ENCODE data around the gene ZNF823.

The ZNF823 gene

DNA sequence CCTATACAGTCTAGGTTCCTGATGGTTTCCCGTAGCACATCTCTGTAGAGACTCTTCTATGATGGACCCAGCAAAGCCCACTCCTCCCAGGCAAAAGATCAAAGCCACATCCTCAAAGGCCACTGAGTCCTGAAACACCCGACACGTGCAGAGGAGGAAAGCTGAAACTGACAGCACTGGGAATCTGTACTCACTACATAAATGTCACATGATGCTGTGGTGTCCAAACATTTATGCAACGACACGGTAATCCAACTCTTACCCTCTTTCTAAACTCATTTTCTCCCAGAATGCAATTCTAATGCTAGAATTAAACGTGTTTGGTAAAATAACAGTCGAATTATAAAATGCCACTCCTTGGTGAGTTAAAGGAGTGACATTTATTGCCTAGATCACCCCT, 21.1 kb upstream of the ZNF823 start:
- ATAC-seq (ENCODE audit: low read depth), result no peak

DNA sequence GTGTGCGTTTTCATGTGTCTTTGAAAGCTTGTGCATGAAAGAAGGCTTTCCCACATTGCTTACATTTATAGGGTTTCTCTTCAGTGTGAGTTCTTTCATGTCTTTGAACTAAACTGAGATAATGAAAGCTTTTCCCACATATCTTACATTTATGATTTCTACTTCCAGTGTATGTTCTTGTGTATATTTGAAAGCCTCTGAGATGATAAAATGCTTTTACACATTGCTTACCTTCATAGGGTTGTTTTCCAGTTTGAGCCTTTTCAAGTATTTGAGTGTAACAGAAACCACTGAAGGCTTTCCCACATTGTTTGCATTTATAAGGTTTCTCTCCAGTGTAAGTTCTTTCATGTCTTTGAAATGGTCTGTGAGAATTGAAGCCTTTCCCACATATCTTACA, 18.2 kb upstream of the ZNF823 start:
- Mint-ChIP-seq H3K4me1 (no peaks in the 10 kb centered on the region), H3K36me3 (peaks cover 2% of the 10 kb centered on the region), H3K9me3 (peaks cover 23% of the 10 kb centered on the region), H3K27ac (no peak overlapping the region), H3K27me3 (peaks cover 9% of the 10 kb centered on the region), H3K4me3 (no peak overlapping the region)
- DNase-seq (ENCODE audit: low spot score in 2 of 2) (no peak), ATAC-seq (ENCODE audit: low read depth) (no peak)

More for the DNA sequence above, 21.1 kb upstream of the ZNF823 start:
- H3K4me1 Mint-ChIP-seq, result no peaks in the 10 kb centered on the region
- H3K36me3 Mint-ChIP-seq, result no peaks in the 10 kb centered on the region
- H3K27ac Mint-ChIP-seq, result no peak overlapping the region
- peaks cover 2% of the 10 kb centered on the region for H3K27me3 Mint-ChIP-seq
- peaks cover 16% of the 10 kb centered on the region for H3K9me3 Mint-ChIP-seq
- no peak for DNase-seq (ENCODE audit: low spot score in 2 of 2)
- H3K4me3 Mint-ChIP-seq, result no peak overlapping the region

DNA sequence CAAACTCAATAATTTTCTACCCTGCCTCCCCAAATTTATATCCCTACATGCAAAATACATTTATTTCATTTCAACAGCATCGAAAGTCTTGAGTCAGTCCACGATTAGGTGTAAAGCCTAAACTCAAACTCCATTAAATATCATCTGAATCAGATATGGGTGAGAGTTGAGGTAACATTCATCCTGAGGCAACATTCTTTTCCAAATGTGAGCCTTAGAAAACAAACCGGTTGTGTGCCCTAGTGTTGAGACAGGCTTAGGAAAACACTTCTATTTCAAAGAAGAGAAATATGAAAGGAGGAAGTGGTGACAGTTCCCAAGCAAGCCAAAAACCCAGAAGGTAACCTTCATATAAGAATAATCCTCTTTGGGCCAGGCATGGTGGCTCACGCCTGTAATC, 15.9 kb upstream of the ZNF823 start:
- Mint-ChIP-seq H3K9me3 (peaks cover 31% of the 10 kb centered on the region), H3K27ac (no peak overlapping the region), H3K4me1 (no peaks in the 10 kb centered on the region), H3K27me3 (peaks cover 9% of the 10 kb centered on the region), H3K36me3 (peaks cover 2% of the 10 kb centered on the region), H3K4me3 (no peak overlapping the region)
- ATAC-seq (ENCODE audit: low read depth) (no peak), DNase-seq (ENCODE audit: low spot score in 2 of 2) (no peak)

DNA sequence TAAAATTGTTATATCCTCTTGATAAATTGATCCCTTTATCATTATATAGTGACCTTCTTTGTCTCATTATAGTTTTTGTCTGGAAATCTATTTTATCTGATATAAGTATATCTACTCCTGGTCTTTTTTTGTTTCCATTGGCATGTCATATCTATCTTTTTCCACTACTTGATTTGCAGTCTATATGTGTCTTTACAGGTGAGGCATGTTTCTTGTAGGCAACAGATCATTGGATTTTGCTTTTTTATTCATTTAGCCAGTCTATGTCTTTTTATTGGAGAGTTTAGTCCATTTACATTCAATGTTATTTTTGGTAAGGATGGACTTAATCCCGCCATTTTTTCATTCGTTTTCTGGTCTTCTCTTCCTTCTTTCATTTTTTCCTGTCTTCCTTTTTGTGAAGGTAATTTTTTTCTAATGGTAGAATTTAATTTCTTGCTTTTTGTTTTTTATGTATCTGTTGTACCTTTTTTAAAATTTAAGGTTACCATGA, 13.5 kb upstream of the ZNF823 start:
- H3K27me3 Mint-ChIP-seq, result peaks cover 10% of the 10 kb centered on the region
- no peak for ATAC-seq (ENCODE audit: low read depth)
- H3K27ac Mint-ChIP-seq, result no peak overlapping the region

DNA sequence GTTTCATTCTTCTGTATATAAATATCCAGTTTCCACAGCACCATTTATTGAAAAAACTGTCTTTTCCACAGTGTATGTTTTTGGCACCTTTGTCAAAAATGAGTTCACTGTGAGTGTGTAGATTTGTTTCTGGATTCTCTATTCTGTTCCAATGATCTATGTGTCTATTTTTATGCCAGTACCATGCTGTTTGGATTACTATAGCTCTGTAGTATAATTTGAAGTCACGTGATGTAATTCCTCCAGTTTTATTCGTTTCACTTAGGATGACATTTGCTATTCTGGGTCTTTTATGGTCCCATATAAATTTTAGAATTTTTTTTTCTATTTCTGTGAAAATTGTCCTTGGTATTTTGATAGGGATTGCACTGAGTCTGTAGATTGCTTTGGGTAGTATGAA, 11.0 kb upstream of the ZNF823 start:
- ATAC-seq (ENCODE audit: low read depth), result no peak
- no peak overlapping the region for H3K4me3 Mint-ChIP-seq
- H3K27me3 Mint-ChIP-seq, result peaks cover 8% of the 10 kb centered on the region
- no peaks in the 10 kb centered on the region for H3K4me1 Mint-ChIP-seq
- no peak for DNase-seq (ENCODE audit: low spot score in 2 of 2)
- H3K9me3 Mint-ChIP-seq, result peaks cover 29% of the 10 kb centered on the region
- H3K36me3 Mint-ChIP-seq, result peaks cover 8% of the 10 kb centered on the region
- H3K27ac Mint-ChIP-seq, result no peak overlapping the region

More for the DNA sequence above, 13.5 kb upstream of the ZNF823 start:
- Mint-ChIP-seq H3K4me3 (no peak overlapping the region), H3K36me3 (peaks cover 7% of the 10 kb centered on the region), H3K9me3 (peaks cover 37% of the 10 kb centered on the region), H3K4me1 (no peaks in the 10 kb centered on the region)
- no peak for DNase-seq (ENCODE audit: low spot score in 2 of 2)

DNA sequence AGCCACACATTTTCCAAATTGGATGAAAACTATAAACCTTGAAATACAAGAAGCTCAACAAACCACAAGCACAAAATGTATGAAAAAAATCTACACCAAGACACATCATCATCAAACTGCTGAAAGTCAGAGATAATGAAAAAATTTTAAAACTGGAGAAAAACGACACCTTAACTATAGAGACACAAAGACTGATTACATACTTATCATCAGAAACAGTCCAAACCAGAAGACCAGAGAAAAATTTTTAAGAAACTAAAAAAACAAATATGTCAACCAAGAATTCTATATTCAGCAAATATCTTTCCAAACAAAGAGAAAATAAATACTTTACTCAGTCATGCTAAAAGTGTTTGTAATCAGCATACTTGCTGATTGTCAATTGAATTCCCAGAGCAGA, 8.5 kb upstream of the ZNF823 start:
- Mint-ChIP-seq H3K9me3 (peaks cover 23% of the 10 kb centered on the region), H3K4me1 (no peaks in the 10 kb centered on the region), H3K4me3 (no peak overlapping the region), H3K27ac (no peak overlapping the region), H3K27me3 (peaks cover 2% of the 10 kb centered on the region), H3K36me3 (peaks cover 6% of the 10 kb centered on the region)
- ATAC-seq (ENCODE audit: low read depth), result no peak
- no peak for DNase-seq (ENCODE audit: low spot score in 2 of 2)

DNA sequence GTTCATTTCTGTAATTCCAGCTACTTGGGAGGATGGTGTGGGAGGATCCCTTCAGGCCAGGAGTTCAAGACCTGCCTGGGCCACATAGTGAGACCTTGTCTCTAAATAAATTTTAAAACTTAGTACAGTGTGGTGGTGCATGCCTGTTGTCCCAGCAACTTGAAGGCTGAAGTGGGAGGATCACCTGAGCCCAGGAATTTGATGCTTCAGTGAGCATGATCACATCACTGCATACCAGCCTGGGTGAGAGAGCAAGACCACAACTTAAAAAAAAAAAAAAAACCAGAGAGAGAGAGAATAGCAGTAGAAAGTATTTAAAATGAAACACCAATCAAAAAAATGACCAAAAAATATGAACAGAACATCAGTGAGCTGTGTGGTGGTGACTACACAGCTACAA, 7.1 kb upstream of the ZNF823 start:
- H3K27me3 Mint-ChIP-seq, result peaks cover 2% of the 10 kb centered on the region
- peaks cover 17% of the 10 kb centered on the region for H3K9me3 Mint-ChIP-seq
- ATAC-seq (ENCODE audit: low read depth) (no peak), DNase-seq (ENCODE audit: low spot score in 2 of 2) (no peak)
- H3K27ac Mint-ChIP-seq, result no peak overlapping the region
- no peaks in the 10 kb centered on the region for H3K4me1 Mint-ChIP-seq
- peaks cover 6% of the 10 kb centered on the region for H3K36me3 Mint-ChIP-seq
- no peak overlapping the region for H3K4me3 Mint-ChIP-seq

DNA sequence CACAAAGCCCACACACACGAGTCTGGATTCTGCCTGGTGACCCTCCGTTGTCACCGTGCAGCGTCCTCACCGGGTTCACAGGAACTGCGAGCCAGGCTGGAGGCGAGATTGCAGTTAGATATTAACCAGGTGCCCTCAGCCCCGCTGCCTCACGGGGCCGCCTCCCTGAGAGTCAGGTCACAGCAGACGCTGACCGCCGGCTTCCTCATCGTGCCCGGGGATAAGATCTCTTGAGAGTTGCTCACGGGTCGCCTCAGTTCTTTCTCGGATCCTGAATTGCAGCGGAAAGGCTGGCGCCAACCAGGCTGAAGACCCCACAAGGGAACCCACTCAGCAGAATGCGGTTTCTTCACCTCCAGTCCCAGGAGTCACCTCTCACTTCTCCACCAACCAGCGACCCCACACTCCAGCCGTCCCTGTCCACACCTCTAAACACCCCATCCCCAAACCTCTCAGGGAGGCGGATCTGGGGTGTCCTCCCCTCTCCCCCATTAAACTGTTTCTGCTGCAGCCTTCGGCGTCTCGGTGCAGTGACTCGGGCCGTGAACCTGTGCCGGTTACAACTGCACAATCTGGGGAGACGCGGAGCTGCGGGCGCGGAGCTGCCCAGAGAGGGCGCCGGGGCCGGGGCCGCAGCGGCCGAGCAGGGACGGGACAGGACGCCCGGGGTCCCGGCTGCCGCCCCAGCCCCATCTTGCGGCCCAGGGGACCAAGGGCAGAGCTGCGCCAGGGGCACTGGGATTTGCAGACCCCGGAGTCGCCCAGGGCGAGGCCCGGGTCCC, 591 bp downstream of the ZNF823 start:
- Mint-ChIP-seq H3K4me3 (peak overlapping the region; percentile 95), H3K4me1 (peaks cover 11% of the 10 kb centered on the region), H3K27me3 (no peaks in the 10 kb centered on the region), H3K9me3 (no peaks in the 10 kb centered on the region), H3K36me3 (peaks cover 2% of the 10 kb centered on the region), H3K27ac (peak overlapping the region; percentile 18)
- ATAC-seq (ENCODE audit: low read depth) (peak; percentile 51), DNase-seq (ENCODE audit: low spot score in 2 of 2) (peak; percentile 28 to 48)

DNA sequence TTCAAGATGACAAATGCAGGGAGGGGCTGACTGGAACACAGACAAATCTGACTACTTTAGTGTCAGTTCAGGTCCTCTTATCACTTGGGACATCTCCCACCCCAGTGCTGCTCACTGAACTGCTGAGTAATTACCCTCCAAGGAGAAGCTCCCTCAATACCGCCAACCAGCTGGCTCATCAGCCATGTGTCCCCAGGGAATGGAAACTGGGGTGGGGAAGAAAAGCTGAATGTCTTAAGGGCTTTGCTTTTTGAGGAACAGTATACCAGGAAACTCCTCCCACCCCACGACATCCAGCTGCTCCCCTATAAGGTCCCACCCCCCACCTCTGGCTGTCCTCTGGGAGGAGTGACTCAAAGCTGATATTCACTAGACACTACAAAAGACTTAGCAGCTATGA, 2.0 kb downstream of the ZNF823 start:
- H3K36me3 Mint-ChIP-seq, result peaks cover 4% of the 10 kb centered on the region
- H3K27ac Mint-ChIP-seq, result no peak overlapping the region
- peaks cover 11% of the 10 kb centered on the region for H3K4me1 Mint-ChIP-seq
- ATAC-seq (ENCODE audit: low read depth), result no peak
- no peaks in the 10 kb centered on the region for H3K9me3 Mint-ChIP-seq
- peak overlapping the region; percentile 11 for H3K4me3 Mint-ChIP-seq
- no peaks in the 10 kb centered on the region for H3K27me3 Mint-ChIP-seq
- DNase-seq (ENCODE audit: low spot score in 2 of 2), result no peak

DNA sequence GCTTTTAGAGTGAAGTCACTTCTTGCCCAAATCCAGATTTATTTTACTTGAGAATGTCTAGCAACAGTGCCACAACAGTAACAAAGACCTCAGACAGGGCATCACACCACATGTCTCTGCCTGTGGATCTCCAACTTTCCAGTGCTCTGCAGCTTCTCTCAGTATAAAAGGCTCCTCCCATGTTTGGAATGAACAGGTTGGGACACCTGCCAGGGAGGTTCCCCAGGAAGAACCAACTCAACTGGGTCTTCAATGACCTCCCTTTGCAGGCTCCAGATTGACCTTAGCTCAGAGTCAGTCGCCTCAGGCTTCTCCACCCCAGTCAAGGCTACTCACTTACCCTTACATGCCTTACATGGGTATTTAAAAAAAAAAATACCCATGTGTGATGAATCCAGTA, 3.4 kb downstream of the ZNF823 start:
- Mint-ChIP-seq H3K4me1 (peaks cover 11% of the 10 kb centered on the region), H3K9me3 (no peaks in the 10 kb centered on the region), H3K36me3 (peaks cover 6% of the 10 kb centered on the region), H3K27ac (no peak overlapping the region), H3K4me3 (no peak overlapping the region), H3K27me3 (no peaks in the 10 kb centered on the region)
- no peak for ATAC-seq (ENCODE audit: low read depth)
- no peak for DNase-seq (ENCODE audit: low spot score in 2 of 2)

DNA sequence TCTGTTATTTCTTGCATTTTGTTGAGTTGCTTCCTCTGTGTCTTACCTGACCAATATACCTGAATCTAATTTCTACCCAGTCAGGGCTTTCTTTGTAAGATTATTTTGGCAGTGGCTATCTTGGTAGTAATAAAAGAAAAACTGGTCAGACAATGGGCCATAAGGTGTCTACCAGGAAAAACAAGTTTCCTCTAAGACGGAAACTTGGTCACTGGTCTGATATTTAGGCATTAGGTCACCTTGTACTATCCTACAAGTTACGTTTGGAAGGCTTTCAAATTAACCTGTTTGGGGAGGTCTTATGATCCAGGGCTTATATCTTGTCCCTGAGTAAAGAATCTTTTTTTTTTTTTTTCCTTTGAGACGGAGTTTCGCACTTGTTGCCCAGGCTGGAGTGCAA, 9.2 kb downstream of the ZNF823 start:
- no peak for ATAC-seq (ENCODE audit: low read depth)
- Mint-ChIP-seq H3K4me3 (no peak overlapping the region), H3K27me3 (no peaks in the 10 kb centered on the region), H3K36me3 (peaks cover 14% of the 10 kb centered on the region), H3K27ac (no peak overlapping the region), H3K4me1 (no peaks in the 10 kb centered on the region), H3K9me3 (no peaks in the 10 kb centered on the region)
- DNase-seq (ENCODE audit: low spot score in 2 of 2), result no peak

DNA sequence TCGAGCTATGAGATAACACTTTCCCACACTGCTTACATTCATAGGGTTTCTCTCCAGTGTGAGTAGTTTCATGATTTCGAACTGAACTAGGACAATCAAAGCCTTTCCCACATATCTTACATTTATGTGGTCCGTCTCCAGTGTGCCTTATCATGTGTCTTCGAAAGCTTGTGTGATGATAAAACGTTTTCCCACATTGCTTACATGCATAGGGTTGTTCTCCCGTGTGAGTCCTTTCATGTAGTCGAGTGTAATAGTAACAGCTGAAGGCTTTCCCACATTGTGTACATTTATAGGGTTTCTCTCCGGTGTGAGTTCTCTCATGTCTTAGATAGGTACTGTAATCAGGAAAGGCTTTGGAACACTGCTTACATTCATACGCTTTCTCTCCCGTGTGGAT, 16.3 kb downstream of the ZNF823 start:
- Mint-ChIP-seq H3K9me3 (peaks cover 16% of the 10 kb centered on the region), H3K27ac (no peak overlapping the region), H3K4me1 (no peaks in the 10 kb centered on the region), H3K4me3 (no peak overlapping the region), H3K36me3 (peaks cover 36% of the 10 kb centered on the region), H3K27me3 (no peaks in the 10 kb centered on the region)
- ATAC-seq (ENCODE audit: low read depth) (no peak), DNase-seq (ENCODE audit: low spot score in 2 of 2) (no peak)

DNA sequence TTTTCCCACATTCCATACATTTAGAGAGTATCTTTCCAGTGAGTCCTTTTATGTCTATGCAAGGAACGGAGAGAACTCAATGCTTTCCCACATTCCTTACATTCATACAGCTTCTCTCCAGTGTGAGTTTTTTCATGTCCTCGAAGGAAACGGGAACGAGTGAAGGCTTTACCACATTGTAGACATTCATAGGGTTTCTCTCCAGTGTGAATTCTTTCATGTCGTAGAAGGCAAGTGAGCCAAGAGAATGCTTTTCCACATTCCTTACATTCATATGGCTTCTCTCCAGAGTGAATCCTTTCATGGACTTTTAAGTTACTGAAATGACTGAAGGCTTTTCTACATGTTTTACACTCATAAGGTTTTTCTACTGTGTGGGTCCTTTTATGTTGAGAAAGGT, 17.1 kb downstream of the ZNF823 start:
- no peak overlapping the region for H3K4me3 Mint-ChIP-seq
- no peak for ATAC-seq (ENCODE audit: low read depth)
- no peak for DNase-seq (ENCODE audit: low spot score in 2 of 2)
- H3K4me1 Mint-ChIP-seq, result no peaks in the 10 kb centered on the region
- no peak overlapping the region for H3K27ac Mint-ChIP-seq
- peaks cover 36% of the 10 kb centered on the region for H3K36me3 Mint-ChIP-seq
- peaks cover 16% of the 10 kb centered on the region for H3K9me3 Mint-ChIP-seq
- H3K27me3 Mint-ChIP-seq, result no peaks in the 10 kb centered on the region

DNA sequence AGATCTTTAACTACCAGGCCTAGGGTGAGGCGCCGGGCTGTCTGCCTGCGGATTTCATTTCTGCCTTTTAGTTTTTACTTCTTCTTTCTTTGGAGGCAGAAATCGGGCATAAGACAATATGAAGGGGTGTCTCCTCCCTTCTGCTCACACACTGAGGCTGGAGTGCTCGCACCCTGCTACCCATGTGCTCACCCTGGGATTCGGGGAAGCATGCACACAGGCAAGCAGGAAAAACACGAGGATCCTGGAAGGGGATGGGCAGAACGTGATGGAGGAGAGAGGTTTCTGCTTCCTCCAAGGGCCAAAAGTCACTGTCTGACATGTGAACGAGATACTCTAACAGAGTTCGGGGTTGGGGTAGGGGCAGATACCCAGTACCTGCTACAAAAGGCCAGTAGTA, 28.4 kb downstream of the ZNF823 start:
- Mint-ChIP-seq H3K27me3 (peaks cover 8% of the 10 kb centered on the region), H3K4me3 (no peak overlapping the region)
- ATAC-seq (ENCODE audit: low read depth), result no peak

DNA sequence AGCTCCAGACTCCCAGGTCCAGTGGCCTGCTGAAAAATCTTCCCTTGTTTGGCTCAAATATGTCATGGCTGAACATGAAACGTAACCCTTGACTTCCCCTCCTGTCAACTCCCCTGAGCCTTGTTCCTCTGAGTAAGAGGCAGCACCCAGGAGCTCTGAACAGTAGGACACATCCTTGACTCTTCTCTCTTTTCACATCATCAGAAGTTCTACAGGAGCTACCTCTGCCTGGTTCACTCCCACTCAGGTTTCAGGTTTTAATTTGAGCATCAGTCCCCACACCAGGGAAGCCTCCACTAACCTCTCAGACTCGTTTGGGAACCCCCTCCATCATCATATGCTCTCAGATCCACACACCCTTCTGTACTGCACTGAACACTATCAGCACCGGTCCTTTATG, 30.3 kb downstream of the ZNF823 start:
- no peaks in the 10 kb centered on the region for H3K36me3 Mint-ChIP-seq
- DNase-seq (ENCODE audit: low spot score in 2 of 2) (no peak), ATAC-seq (ENCODE audit: low read depth) (no peak)
- H3K4me1 Mint-ChIP-seq, result no peaks in the 10 kb centered on the region
- H3K27me3 Mint-ChIP-seq, result peaks cover 8% of the 10 kb centered on the region
- H3K27ac Mint-ChIP-seq, result no peak overlapping the region
- H3K4me3 Mint-ChIP-seq, result no peak overlapping the region
- no peaks in the 10 kb centered on the region for H3K9me3 Mint-ChIP-seq

More for the DNA sequence above, 28.4 kb downstream of the ZNF823 start:
- Mint-ChIP-seq H3K4me1 (no peaks in the 10 kb centered on the region), H3K36me3 (no peaks in the 10 kb centered on the region), H3K9me3 (no peaks in the 10 kb centered on the region), H3K27ac (no peak overlapping the region)
- no peak for DNase-seq (ENCODE audit: low spot score in 2 of 2)
